Activated CD8-positive, alpha-beta T cell treated with anti-CD3 and anti-CD28 coated beads for 36 hours (primary cell): ENCODE measurements around the gene SPINK6. TPM values are rescaled to one million over a fixed set of nuclear protein-coding genes. Genes with fewer than 3 reads are reported as not detected.
A peak's percentile ranks its signal among the peaks of the same experiment; 100 is the strongest.

Experiments used
- ATAC-seq: fragments of 200-7000 bp; cut with Tn5 transposase; one replicate; pipeline ENCODE4 v1.10.0; 2021; ENCODE audit warnings: mild to moderate bottlenecking, moderate library complexity
- CTCF ChIA-PET: fragments of 350-600 bp; sonication (Branson Sonifier 250); formaldehyde crosslinking; loops from one replicate; lab custom pipeline; 2021; ENCODE audit warnings: antibody characterized with exemption; lab: Charles Lee
- POLR2A ChIA-PET: fragments of 350-600 bp; sonication (Branson Sonifier 250); formaldehyde crosslinking; loops from one replicate; lab custom pipeline; 2021; ENCODE audit warnings: antibody characterized with exemption; lab: Charles Lee
- DNase-seq: peaks from one replicate; pipeline ENCODE4 v3.0.0-alpha.2; 2020
- H3K27ac Mint-ChIP-seq: one replicate; pipeline ENCODE4 v1.8.0; 2021; ENCODE audit warnings: mild to moderate bottlenecking, mixed read lengths
- H3K27me3 Mint-ChIP-seq: one replicate; pipeline ENCODE4 v1.8.0; 2021; ENCODE audit warnings: mixed read lengths
- H3K36me3 Mint-ChIP-seq: one replicate; pipeline ENCODE4 v1.8.0; 2021; ENCODE audit warnings: low read depth, mixed read lengths
- H3K4me1 Mint-ChIP-seq: one replicate; pipeline ENCODE4 v1.8.0; 2021; ENCODE audit warnings: low read depth, mixed read lengths
- H3K4me3 Mint-ChIP-seq: one replicate; pipeline ENCODE4 v1.8.0; 2021; ENCODE audit warnings: mild to moderate bottlenecking, moderate library complexity, mixed read lengths
- H3K9me3 Mint-ChIP-seq: one replicate; pipeline ENCODE4 v1.8.0; 2021; ENCODE audit warnings: mixed read lengths
- intact Hi-C: fragments of 100-400 bp; cut with micrococcal nuclease; formaldehyde crosslinking; loops from one replicate; pipeline ENCODE4 v1.10.0; 2022
- total RNA-seq, 2 experiments: library from RNA; stranded (reverse); gene quantifications; one replicate each; pipeline ENCODE4 v1.2.3, GENCODE V29; 2021
- TF ChIP-seq, protein P1 (sequence below): fragments of 200-600 bp; IDR thresholded peaks from one replicate; pipeline ENCODE4 v1.8.0; 2022; ENCODE audit warnings: antibody characterized with exemption, mild to moderate bottlenecking

SPINK6 gene
- total RNA-seq, 2 experiments from 2014 or later: not detected

DNA sequence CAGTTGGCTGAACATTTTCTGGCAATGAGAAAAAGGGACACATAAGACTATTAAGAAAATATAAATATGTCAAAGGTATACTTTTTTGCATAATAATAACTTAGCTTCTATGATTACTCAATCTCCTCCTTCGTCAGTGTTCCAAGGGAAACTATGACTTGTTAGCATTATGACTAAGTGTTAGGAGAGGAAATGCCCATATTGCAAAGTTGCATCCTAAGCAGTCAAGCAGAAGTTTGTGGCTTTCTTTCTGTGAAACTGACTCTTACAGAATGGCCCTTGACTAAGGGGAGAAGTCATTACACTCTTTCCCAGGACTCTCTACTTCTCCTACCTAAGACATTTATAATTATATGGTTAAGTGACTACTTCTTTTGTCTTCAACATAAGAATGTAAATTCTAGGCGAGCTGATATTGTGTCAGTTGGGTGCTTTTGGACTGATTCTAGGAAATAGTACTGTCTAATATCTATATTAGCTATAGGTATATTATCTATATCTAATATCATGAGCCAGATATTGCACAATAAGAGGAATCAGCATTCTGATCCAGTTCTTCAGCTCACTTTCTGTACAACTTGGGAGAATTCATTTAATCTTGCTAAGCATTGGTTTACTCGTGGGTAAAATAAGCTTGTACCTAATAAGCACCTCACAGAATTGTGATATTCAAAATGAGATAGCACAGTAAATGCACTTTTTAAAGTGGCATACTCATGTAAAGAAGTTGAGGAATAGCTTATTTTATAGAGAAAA lies 16.4 kb upstream of the SPINK6 start:
- H3K27ac Mint-ChIP-seq: no peak overlapping the region
- intact Hi-C loops: no loop called here
- peaks cover 9% of the 10 kb centered on the region for H3K4me1 Mint-ChIP-seq
- no peaks in the 10 kb centered on the region for H3K36me3 Mint-ChIP-seq
- H3K27me3 Mint-ChIP-seq: peaks cover 21% of the 10 kb centered on the region
- ATAC-seq (peak; percentile 97), DNase-seq (peak; percentile 2)
- H3K9me3 Mint-ChIP-seq: no peaks in the 10 kb centered on the region
- H3K4me3 Mint-ChIP-seq: no peak overlapping the region
- ChIA-PET CTCF (interaction anchor here (1.3 kb wide), 1 partner anchor 544 kb away, joined by 10 read pairs; no protein-coding TSS in a partner anchor), POLR2A (no interaction called here)
- TF ChIP-seq, protein P1, sequence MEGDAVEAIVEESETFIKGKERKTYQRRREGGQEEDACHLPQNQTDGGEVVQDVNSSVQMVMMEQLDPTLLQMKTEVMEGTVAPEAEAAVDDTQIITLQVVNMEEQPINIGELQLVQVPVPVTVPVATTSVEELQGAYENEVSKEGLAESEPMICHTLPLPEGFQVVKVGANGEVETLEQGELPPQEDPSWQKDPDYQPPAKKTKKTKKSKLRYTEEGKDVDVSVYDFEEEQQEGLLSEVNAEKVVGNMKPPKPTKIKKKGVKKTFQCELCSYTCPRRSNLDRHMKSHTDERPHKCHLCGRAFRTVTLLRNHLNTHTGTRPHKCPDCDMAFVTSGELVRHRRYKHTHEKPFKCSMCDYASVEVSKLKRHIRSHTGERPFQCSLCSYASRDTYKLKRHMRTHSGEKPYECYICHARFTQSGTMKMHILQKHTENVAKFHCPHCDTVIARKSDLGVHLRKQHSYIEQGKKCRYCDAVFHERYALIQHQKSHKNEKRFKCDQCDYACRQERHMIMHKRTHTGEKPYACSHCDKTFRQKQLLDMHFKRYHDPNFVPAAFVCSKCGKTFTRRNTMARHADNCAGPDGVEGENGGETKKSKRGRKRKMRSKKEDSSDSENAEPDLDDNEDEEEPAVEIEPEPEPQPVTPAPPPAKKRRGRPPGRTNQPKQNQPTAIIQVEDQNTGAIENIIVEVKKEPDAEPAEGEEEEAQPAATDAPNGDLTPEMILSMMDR: no peak

DNA sequence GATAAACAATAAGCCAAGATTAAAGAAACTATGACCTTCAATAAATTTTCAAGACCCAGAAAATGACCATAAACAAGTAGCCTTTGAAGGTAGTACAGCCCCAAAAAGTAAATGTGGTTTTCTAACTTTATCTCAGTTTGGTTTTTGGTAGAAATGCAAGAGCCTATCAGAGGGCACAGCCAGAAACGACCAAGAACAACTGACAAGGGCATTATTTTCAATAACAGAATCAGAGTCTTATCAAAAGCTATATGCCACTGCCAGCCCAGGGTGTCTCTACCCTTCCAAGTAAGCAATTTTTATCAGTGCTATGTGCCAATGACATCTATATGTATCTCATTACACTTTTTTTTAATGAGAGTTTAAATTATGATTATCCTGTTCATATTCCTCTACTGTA lies 11.8 kb upstream of the SPINK6 start:
- ChIA-PET CTCF (interaction anchor here (1.5 kb wide), 1 partner anchor 184 kb away, joined by 3 read pairs; no protein-coding TSS in a partner anchor), POLR2A (no interaction called here)
- no peaks in the 10 kb centered on the region for H3K36me3 Mint-ChIP-seq
- ATAC-seq (no peak), DNase-seq (no peak)
- H3K27me3 Mint-ChIP-seq: peaks cover 15% of the 10 kb centered on the region
- H3K9me3 Mint-ChIP-seq: no peaks in the 10 kb centered on the region
- no peak overlapping the region for H3K4me3 Mint-ChIP-seq
- peaks cover 6% of the 10 kb centered on the region for H3K4me1 Mint-ChIP-seq
- TF ChIP-seq, protein P1: no peak
- intact Hi-C loops: no loop called here
- no peak overlapping the region for H3K27ac Mint-ChIP-seq

DNA sequence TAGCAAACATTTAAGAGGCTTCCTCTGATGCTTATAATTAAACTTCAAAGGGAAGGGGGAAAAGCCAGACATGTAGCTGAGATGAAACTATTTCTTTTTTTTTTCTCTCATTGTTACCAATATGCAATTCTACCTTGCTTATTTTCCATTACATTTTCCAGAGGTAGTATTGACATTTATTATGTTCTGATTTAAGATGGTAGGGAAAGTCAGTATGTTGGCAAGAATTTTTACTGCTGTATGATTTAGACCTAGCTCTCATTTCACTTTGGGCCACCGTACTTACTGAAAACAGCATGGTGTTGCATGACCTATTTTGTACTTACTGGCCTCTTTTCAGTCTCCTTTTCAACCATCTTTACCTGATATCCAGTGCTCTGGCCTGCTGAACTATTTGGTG lies 9.6 kb upstream of the SPINK6 start:
- no peak for ATAC-seq
- TF ChIP-seq, protein P1: no peak
- peaks cover 11% of the 10 kb centered on the region for H3K27me3 Mint-ChIP-seq

DNA sequence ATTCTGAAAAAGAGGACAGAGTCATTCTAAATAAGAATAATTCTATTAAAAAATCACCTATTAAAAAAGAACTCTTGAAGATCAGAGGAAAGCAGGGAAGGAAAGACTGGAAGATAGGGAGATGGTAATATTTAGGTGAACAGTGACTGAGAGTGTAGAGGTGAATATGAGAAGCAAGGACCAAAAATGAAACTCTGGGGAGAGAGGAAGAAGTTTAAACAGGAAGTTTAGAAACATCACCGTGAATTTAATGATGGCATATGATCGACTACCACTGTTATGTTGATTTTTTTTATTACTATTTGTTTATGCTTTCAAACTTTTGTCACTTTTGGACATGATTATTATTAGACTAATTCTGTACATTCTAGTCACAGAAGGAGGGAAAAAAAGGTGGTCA lies 1.7 kb upstream of the SPINK6 start:
- H3K4me3 Mint-ChIP-seq: no peak overlapping the region
- H3K27ac Mint-ChIP-seq: no peak overlapping the region
- peaks cover 11% of the 10 kb centered on the region for H3K27me3 Mint-ChIP-seq
- H3K9me3 Mint-ChIP-seq: no peaks in the 10 kb centered on the region
- DNase-seq (no peak), ATAC-seq (no peak)
- ChIA-PET CTCF (no interaction called here), POLR2A (no interaction called here)
- no peaks in the 10 kb centered on the region for H3K4me1 Mint-ChIP-seq
- TF ChIP-seq, protein P1: no peak
- no peaks in the 10 kb centered on the region for H3K36me3 Mint-ChIP-seq
- intact Hi-C loops: no loop called here

More for the DNA sequence above, 9.6 kb upstream of the SPINK6 start:
- DNase-seq: no peak
- POLR2A ChIA-PET: no interaction called here
- H3K4me1 Mint-ChIP-seq: no peaks in the 10 kb centered on the region
- no peaks in the 10 kb centered on the region for H3K9me3 Mint-ChIP-seq
- no peaks in the 10 kb centered on the region for H3K36me3 Mint-ChIP-seq
- no peak overlapping the region for H3K27ac Mint-ChIP-seq
- no peak overlapping the region for H3K4me3 Mint-ChIP-seq
- CTCF ChIA-PET: interaction anchor here (1.3 kb wide), 1 partner anchor 14 kb away, joined by 4 read pairs; no protein-coding TSS in a partner anchor
- intact Hi-C loops: no loop called here

DNA sequence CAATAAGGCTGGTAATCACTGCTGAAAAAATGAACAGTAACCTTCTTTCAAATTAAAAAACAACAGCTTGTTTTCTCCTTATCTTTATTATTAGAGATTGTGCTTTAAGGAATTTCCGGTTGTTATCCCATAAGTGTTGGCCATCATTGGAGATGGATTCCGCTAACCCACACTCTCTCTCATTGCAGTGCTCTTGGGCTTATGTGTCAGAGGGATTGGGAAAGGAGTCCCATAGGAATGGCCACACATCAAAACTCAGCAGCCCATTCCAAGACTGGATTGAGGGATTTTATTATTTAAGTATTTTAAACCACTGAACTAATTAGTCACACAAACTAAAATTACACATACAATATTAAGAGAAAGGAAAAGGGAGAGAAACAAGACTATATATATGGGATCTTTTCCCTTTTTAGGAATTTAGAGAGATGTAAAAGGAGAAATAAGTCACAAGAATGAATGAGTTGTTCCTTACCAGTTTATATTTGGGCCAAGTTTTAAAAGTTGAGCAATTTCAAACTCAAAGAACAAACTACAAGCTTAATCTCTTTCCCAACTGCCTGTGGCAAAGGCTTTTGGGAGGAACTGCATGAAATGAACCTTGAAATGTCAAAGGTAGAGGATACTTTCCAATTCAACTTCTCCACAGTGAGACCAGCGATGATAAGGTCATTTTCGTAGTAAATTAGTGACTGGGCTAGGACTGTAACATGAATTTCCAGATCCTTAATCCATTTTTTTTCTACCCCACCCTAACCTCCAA lies 2.4 kb downstream of the SPINK6 start:
- POLR2A ChIA-PET: no interaction called here
- CTCF ChIA-PET: no interaction called here
- Mint-ChIP-seq H3K36me3 (no peaks in the 10 kb centered on the region), H3K27me3 (peaks cover 9% of the 10 kb centered on the region), H3K4me3 (no peak overlapping the region), H3K9me3 (no peaks in the 10 kb centered on the region), H3K27ac (no peak overlapping the region), H3K4me1 (no peaks in the 10 kb centered on the region)
- ATAC-seq: no peak
- intact Hi-C loops: no loop called here
- no peak for DNase-seq
- TF ChIP-seq, protein P1: no peak
